AG04450 (cell line): Measurements from ENCODE around the gene CBY1. TPM values are rescaled to one million over a fixed set of nuclear protein-coding genes. Genes with fewer than 3 reads are reported as not detected.

ENCODE experiments used
- CTCF ChIA-PET: fragments of 300-600, 350-600 bp; formaldehyde crosslinking; extraction: SDS; loops from one replicate; lab custom pipeline; 2022; ENCODE audit warnings: antibody characterized with exemption, inconsistent platforms; lab: Charles Lee
- POLR2A ChIA-PET: fragments of 350-600 bp; formaldehyde crosslinking; extraction: SDS; loops from one replicate; lab custom pipeline; 2021; ENCODE audit warnings: antibody characterized with exemption, inconsistent platforms; lab: Yijun Ruan, JAX
- DNase-seq: peaks from one replicate; pipeline ENCODE4 v3.0.0-alpha.2; 2011; ENCODE audit warnings: low read depth, low spot score
- H3K27ac ChIP-seq: one replicate; pipeline ENCODE4 v1.5.1; 2012; ENCODE audit warnings: low read depth, low read length, control low read depth
- H3K27me3 ChIP-seq: one replicate; pipeline ENCODE4 v1.6.0; 2012; ENCODE audit warnings: low read length; ENCODE audit not compliant: control insufficient read depth, insufficient read depth
- H3K4me3 ChIP-seq: 2 replicates; pipeline ENCODE4 v1.5.1; 2011; ENCODE audit warnings: mild to moderate bottlenecking, low read depth, low read length, control low read depth
- H3K9me3 ChIP-seq: 2 replicates; pipeline ENCODE4 v1.5.1; 2012; ENCODE audit warnings: low read length; ENCODE audit not compliant: control insufficient read depth, insufficient read depth
- CTCF ChIP-seq: IDR thresholded peaks from 2 replicates; pipeline ENCODE4 v1.5.1; 2011; ENCODE audit warnings: low read depth, low read length, control low read depth, inconsistent platforms
- polyA plus RNA-seq: library from polyadenylated mRNA; depleted of rRNA; stranded (reverse); fragments of >200 nt; gene quantifications from 2 replicates; pipeline ENCODE4 v1.2.3, GENCODE V29; 2011

Gene CBY1
- polyA plus RNA-seq, 1 experiment = 43.0 TPM

DNA sequence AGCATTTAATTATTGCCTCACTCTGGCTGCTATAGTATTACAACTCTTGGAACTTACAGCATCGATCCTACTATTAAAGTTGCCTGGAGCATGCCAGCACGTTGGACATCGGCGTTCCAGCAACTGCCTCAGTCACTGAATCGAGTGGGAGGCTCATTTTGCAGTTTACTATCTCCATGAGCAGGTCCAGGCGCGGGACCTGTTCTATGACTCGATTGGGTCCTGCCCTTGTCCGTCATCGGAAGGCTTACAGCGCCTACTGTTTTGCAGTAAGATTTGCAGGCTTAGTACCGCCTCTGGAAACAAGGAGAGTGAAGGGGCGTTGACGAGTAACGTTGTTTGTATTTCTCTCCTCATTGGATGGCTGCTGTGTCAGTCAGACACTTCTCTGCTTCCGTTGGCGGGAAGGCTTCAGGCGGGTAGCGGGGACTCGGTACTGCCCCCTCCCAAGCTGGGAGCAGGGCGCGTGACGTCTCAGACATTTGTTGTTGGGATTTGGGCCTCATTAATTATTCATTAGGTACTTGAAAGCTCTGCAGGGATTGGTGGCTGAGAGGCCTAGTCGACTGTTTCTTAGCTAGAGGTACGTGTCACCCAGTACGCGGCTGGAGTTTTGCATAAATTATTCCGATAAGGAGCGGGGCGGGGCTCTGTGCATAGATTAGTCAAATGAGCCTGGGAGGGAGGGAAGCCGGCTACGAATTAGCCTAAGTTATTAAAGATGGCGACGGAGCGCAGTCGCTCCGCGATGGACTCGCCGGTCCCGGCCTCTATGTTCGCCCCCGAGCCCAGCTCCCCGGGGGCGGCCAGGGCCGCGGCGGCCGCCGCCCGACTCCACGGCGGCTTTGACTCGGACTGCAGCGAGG, 49.0 kb downstream of the CBY1 start, which contains the start of gene GTPBP1:
GTPBP1 (plus strand) TSS at position 710 of the 866 bp plus-strand sequence; CDS start at position 722, 12 bp downstream.
- H3K9me3 ChIP-seq = peaks cover 3% of the 10 kb centered on the region; the same call in 1 of the 2 replicates
- DNase-seq = peak; percentile 100
- ChIA-PET POLR2A (interaction anchor here (0.5 to 1.7 kb wide), 10 partner anchors 9 to 800 kb away, joined by 3 to 8 read pairs (median 3); partner anchors contain the start of gene TOMM22), CTCF (interaction anchor here (1.0 kb wide), 1 partner anchor 20 kb away, joined by 6 read pairs; no protein-coding TSS in a partner anchor)
- peak within 1 kb of the TSS; percentile 87 for H3K27ac ChIP-seq
- H3K4me3 ChIP-seq = peak within 1 kb of the TSS; percentile 88
- no peaks in the 10 kb centered on the region for H3K27me3 ChIP-seq
- TF ChIP-seq CTCF = no peak

- no peak for DNase-seq
- POLR2A ChIA-PET = interaction anchor here (0.8 to 1.7 kb wide), 7 partner anchors 9 to 34 kb away, joined by 3 to 8 read pairs (median 3); partner anchors contain the start of gene TOMM22
- H3K9me3 ChIP-seq = peaks cover 3% of the 10 kb centered on the region; the same call in 1 of the 2 replicates
- H3K4me3 ChIP-seq = peak overlapping the region; percentile 88
- CTCF ChIA-PET = interaction anchor here (1.0 to 2.2 kb wide), 3 partner anchors 11 to 58 kb away, joined by 3 to 6 read pairs (median 6); no protein-coding TSS in a partner anchor
- no peak for TF ChIP-seq CTCF
- no peaks in the 10 kb centered on the region for H3K27me3 ChIP-seq
- peak overlapping the region; percentile 87 for H3K27ac ChIP-seq
Observed at GRCh38 chr22:38706101-38706900, 49.9 kb downstream of the CBY1 start.

GRCh38 chr22:38706901-38707195, 50.4 kb downstream of the CBY1 start:
- ChIA-PET CTCF (interaction anchor here (1.1 to 2.2 kb wide), 2 partner anchors 10 to 57 kb away, joined by 3 to 6 read pairs; no protein-coding TSS in a partner anchor), POLR2A (interaction anchor here (1.4 kb wide), 1 partner anchor 10 kb away, joined by 3 read pairs; no protein-coding TSS in a partner anchor)
- Histone ChIP-seq H3K9me3 (peaks cover 3% of the 10 kb centered on the region; the same call in 1 of the 2 replicates), H3K27me3 (no peaks in the 10 kb centered on the region), H3K4me3 (peak overlapping the region; percentile 88), H3K27ac (peak overlapping the region; percentile 87)
- no peak for TF ChIP-seq CTCF
- no peak for DNase-seq

DNA sequence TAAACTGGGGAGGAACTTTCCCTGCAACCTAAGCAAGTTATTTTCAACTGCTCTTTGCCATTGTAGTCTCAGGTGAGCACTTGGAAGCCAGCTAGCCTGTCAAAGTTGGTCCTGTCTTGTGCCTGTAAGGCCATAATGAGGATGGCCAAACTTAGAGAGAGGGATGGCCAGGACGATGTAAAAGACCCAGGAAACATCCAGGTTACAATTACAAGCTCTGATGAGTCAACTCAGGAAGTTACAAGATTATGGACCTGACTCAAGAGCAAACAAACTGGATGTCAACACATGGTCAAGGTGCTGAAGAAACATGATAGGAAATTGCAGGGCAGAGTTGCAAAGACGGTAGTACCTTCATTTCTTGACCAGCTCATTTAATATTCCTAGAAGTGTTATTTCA, 50.9 kb downstream of the CBY1 start:
- Histone ChIP-seq H3K4me3 (peak overlapping the region; percentile 88), H3K27me3 (no peaks in the 10 kb centered on the region), H3K9me3 (peaks cover 3% of the 10 kb centered on the region; the same call in 1 of the 2 replicates), H3K27ac (no peak overlapping the region)
- no peak for DNase-seq
- POLR2A ChIA-PET = interaction anchor here (0.6 kb wide), 1 partner anchor 10 kb away, joined by 3 read pairs; no protein-coding TSS in a partner anchor
- CTCF ChIA-PET = interaction anchor here (2.2 kb wide), 1 partner anchor 10 kb away, joined by 6 read pairs; no protein-coding TSS in a partner anchor
- no peak for TF ChIP-seq CTCF
